Astrocyte of the cerebellum (primary cell): ENCODE results near the gene KRTAP5-9.
"Not testable (repeated sequence)": the region's sequence is repeated elsewhere in the genome, so short reads cannot be mapped to it uniquely, and the experiment has no call there.

Experiments
- DNase-seq: peaks from one replicate; pipeline ENCODE4 v3.0.0-alpha.2; 2011; ENCODE audit warnings: low read depth
- H3K4me3 ChIP-seq: 2 replicates; pipeline ENCODE4 v1.5.1; 2011; ENCODE audit warnings: mild to moderate bottlenecking, low read depth, low read length, moderate library complexity
- CTCF ChIP-seq: IDR thresholded peaks from 2 replicates; pipeline ENCODE4 v1.5.1; 2012; ENCODE audit warnings: low read length, low read depth, moderate library complexity, mild to moderate bottlenecking; ENCODE audit errors: missing control alignments
- in situ Hi-C: cut with HindIII; loops from 2 replicates; pipeline ENCODE4 v1.10.0; 2017; ENCODE audit warnings: low sequenced_read_pairs

The KRTAP5-9 gene

GRCh38 chr11:71519546-71519945 is 28.7 kb upstream of the KRTAP5-9 start:
- no peak overlapping the region for H3K4me3 ChIP-seq
- in situ Hi-C loops = no loop called here
- TF ChIP-seq CTCF = no peak
- DNase-seq = no peak

GRCh38 chr11:71525188-71525937 is 22.9 kb upstream of the KRTAP5-9 start:
- DNase-seq = no peak
- in situ Hi-C loops = no loop called here
- H3K4me3 ChIP-seq = no peak overlapping the region
- TF ChIP-seq CTCF = no peak

GRCh38 chr11:71525938-71526495 is 22.2 kb upstream of the KRTAP5-9 start:
- TF ChIP-seq CTCF = no peak
- DNase-seq = no peak
- in situ Hi-C loops = no loop called here
- H3K4me3 ChIP-seq = no peak overlapping the region

- in situ Hi-C loops, DNase-seq, H3K4me3 ChIP-seq: not testable (repeated sequence)
Observed at GRCh38 chr11:71526796-71527575, 21.2 kb upstream of the KRTAP5-9 start, which contains the start of gene KRTAP5-7. Gene KRTAP5-7, plus strand, starts transcription at chr11:71527267. Its CDS starts 34 bp downstream, at chr11:71527301.

GRCh38 chr11:71527576-71528210 is 20.5 kb upstream of the KRTAP5-9 start:
- no peak for TF ChIP-seq CTCF
- in situ Hi-C loops = no loop called here
- DNase-seq = no peak
- H3K4me3 ChIP-seq = no peak overlapping the region

GRCh38 chr11:71530602-71531001 is 17.6 kb upstream of the KRTAP5-9 start:
- no peak for DNase-seq
- H3K4me3 ChIP-seq = no peak overlapping the region
- in situ Hi-C loops = no loop called here
- TF ChIP-seq CTCF = no peak
